GM12878 (cell line): Measurements from ENCODE around the gene RAC2. TPM values are rescaled to one million over a fixed set of nuclear protein-coding genes. Genes with fewer than 3 reads are reported as not detected.

Experiments
- EP300 ChIP-seq, 2 experiments: fragments of 150-350 bp in 1 of 2; IDR thresholded peaks; 2 replicates each; pipeline ENCODE4 v1.6.1; 2011 to 2012; ENCODE audit warnings: low read depth in 2 of 2, low read length in 2 of 2, borderline replicate concordance in 1 of 2, improper control_type of control experiment in 1 of 2, inconsistent platforms in 1 of 2; ENCODE audit not compliant: control insufficient read depth in 1 of 2
- FOXK2 ChIP-seq: fragments of 450-650 bp; IDR thresholded peaks from 2 replicates; pipeline ENCODE4 v1.6.1; 2017; ENCODE audit warnings: mild to moderate bottlenecking, moderate library complexity
- JUNB ChIP-seq: IDR thresholded peaks from 2 replicates; pipeline ENCODE4 v1.6.1; 2016; ENCODE audit warnings: antibody characterized with exemption, mild to moderate bottlenecking
- KAT2A ChIP-seq: conservative IDR thresholded peaks from 2 replicates; pipeline ENCODE4 v1.6.1; 2011; ENCODE audit warnings: low read depth, low read length; ENCODE audit not compliant: control insufficient read depth
- MAX ChIP-seq: IDR thresholded peaks from 2 replicates; pipeline ENCODE4 v1.6.1; 2012; ENCODE audit warnings: low read depth, low read length, improper control_type of control experiment
- NFYB ChIP-seq: IDR thresholded peaks from 2 replicates; pipeline ENCODE4 v1.6.1; 2011; ENCODE audit warnings: low read depth, mild to moderate bottlenecking, low read length, improper control_type of control experiment, moderate library complexity; ENCODE audit not compliant: insufficient read depth
- SMARCA5 ChIP-seq: fragments of 450-650 bp; IDR thresholded peaks from 2 replicates; pipeline ENCODE4 v1.6.1; 2017; ENCODE audit warnings: mild to moderate bottlenecking
- SPI1 ChIP-seq: IDR thresholded peaks from 2 replicates; pipeline ENCODE4 v1.6.1; 2011; ENCODE audit warnings: low read depth, mild to moderate bottlenecking, low read length, moderate library complexity, borderline replicate concordance; ENCODE audit not compliant: insufficient read depth
- polyA plus RNA-seq, 11 experiments: library from polyadenylated mRNA; depleted of rRNA in 4 of 11; unstranded in 6 of 11; stranded (reverse) in 5 of 11; fragments of >200 nt; fragmentation: Nextera tagmentation in 4 of 11; fragmentation: Illumina TruSeq in 1 of 11; extraction: Ambion mirVana in 4 of 11; extraction: Trizol in 1 of 11; gene quantifications; 1 replicate in 1 of 11; 2 replicates in 10 of 11; pipeline versions ENCODE4 v1.2.1 to v1.2.3, GENCODE V29; 2011 to 2016; ENCODE audit warnings: inconsistent platforms in 2 of 11, missing spikeins in 2 of 11, low read depth in 1 of 11
- total RNA-seq, 4 experiments: library from RNA; depleted of rRNA in 3 of 4; stranded (reverse); fragments of >200 nt in 3 of 4; fragmentation: Illumina TruSeq in 1 of 4; extraction: Trizol in 1 of 4; gene quantifications; 2 replicates each; pipeline versions ENCODE4 v1.2.1 to v1.2.3, GENCODE V29; 2013 to 2021
- TF ChIP-seq, protein P1 (sequence below): fragments of 450-650 bp; IDR thresholded peaks from 2 replicates; pipeline ENCODE4 v1.6.1; 2016; ENCODE audit warnings: mild to moderate bottlenecking, moderate library complexity, borderline replicate concordance
- TF ChIP-seq, protein P2 (sequence below): IDR thresholded peaks from 2 replicates; pipeline ENCODE4 v1.6.1; 2011; ENCODE audit warnings: borderline replicate concordance, low read depth, mild to moderate bottlenecking, moderate library complexity, mixed read lengths, low read length; ENCODE audit not compliant: insufficient read depth; ENCODE audit errors: extremely low read length
- TF ChIP-seq, protein P3 (sequence below): IDR thresholded peaks from 2 replicates; pipeline ENCODE4 v1.6.1; 2012; ENCODE audit warnings: low read depth, low read length, improper control_type of control experiment
- TF ChIP-seq, protein P4 (sequence below): fragments of 450-650 bp; formaldehyde crosslinking; IDR thresholded peaks from 2 replicates; pipeline ENCODE4 v1.5.0; 2022; ENCODE audit warnings: mild to moderate bottlenecking, missing genetic modification characterization
- TF ChIP-seq, protein P5 (sequence below), 3 experiments: IDR thresholded peaks in 2 of 3; conservative IDR thresholded peaks in 1 of 3; 2 replicates each; pipeline ENCODE4 v1.5.1; 2011; ENCODE audit warnings: low read depth in 3 of 3, low read length in 3 of 3, mild to moderate bottlenecking in 3 of 3, control low read depth in 2 of 3, moderate library complexity in 2 of 3, inconsistent platforms in 1 of 3, mixed read lengths in 1 of 3; ENCODE audit not compliant: control insufficient read depth in 2 of 3, insufficient read depth in 1 of 3; ENCODE audit errors: extremely low read depth in 1 of 3

Gene RAC2
- total and polyA plus RNA-seq, 10 of the 15 experiments (the other 5 are each of a cell fraction or from before 2014, with no cell fraction given) = 102 to 386 (median 304) TPM

GRCh38 chr22:37199103-37199759 lies 44.8 kb downstream of the RAC2 start (continued):
- TF ChIP-seq, protein P1, sequence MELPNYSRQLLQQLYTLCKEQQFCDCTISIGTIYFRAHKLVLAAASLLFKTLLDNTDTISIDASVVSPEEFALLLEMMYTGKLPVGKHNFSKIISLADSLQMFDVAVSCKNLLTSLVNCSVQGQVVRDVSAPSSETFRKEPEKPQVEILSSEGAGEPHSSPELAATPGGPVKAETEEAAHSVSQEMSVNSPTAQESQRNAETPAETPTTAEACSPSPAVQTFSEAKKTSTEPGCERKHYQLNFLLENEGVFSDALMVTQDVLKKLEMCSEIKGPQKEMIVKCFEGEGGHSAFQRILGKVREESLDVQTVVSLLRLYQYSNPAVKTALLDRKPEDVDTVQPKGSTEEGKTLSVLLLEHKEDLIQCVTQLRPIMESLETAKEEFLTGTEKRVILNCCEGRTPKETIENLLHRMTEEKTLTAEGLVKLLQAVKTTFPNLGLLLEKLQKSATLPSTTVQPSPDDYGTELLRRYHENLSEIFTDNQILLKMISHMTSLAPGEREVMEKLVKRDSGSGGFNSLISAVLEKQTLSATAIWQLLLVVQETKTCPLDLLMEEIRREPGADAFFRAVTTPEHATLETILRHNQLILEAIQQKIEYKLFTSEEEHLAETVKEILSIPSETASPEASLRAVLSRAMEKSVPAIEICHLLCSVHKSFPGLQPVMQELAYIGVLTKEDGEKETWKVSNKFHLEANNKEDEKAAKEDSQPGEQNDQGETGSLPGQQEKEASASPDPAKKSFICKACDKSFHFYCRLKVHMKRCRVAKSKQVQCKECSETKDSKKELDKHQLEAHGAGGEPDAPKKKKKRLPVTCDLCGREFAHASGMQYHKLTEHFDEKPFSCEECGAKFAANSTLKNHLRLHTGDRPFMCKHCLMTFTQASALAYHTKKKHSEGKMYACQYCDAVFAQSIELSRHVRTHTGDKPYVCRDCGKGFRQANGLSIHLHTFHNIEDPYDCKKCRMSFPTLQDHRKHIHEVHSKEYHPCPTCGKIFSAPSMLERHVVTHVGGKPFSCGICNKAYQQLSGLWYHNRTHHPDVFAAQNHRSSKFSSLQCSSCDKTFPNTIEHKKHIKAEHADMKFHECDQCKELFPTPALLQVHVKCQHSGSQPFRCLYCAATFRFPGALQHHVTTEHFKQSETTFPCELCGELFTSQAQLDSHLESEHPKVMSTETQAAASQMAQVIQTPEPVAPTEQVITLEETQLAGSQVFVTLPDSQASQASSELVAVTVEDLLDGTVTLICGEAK = peak; percentile 59
- no peak for TF ChIP-seq FOXK2
- TF ChIP-seq, protein P2, sequence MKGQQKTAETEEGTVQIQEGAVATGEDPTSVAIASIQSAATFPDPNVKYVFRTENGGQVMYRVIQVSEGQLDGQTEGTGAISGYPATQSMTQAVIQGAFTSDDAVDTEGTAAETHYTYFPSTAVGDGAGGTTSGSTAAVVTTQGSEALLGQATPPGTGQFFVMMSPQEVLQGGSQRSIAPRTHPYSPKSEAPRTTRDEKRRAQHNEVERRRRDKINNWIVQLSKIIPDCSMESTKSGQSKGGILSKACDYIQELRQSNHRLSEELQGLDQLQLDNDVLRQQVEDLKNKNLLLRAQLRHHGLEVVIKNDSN = no peak
- TF ChIP-seq KAT2A = no peak
- TF ChIP-seq SPI1 = no peak; the same call in 1 of the 2 replicates
- TF ChIP-seq, protein P3, sequence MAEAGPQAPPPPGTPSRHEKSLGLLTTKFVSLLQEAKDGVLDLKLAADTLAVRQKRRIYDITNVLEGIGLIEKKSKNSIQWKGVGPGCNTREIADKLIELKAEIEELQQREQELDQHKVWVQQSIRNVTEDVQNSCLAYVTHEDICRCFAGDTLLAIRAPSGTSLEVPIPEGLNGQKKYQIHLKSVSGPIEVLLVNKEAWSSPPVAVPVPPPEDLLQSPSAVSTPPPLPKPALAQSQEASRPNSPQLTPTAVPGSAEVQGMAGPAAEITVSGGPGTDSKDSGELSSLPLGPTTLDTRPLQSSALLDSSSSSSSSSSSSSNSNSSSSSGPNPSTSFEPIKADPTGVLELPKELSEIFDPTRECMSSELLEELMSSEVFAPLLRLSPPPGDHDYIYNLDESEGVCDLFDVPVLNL = no peak
- peak; percentile 67; the same call in 1 of the 2 replicates for TF ChIP-seq MAX
- TF ChIP-seq SMARCA5 = peak; percentile 94; the same call in 1 of the 2 replicates
- no peak for TF ChIP-seq NFYB
- no peak for TF ChIP-seq EP300 (IDR thresholded peaks at IDR 0.05; ENCODE audit: borderline replicate concordance in 1 of 2, control insufficient read depth in 1 of 2, low read depth in 2 of 2, low read length in 2 of 2)
- TF ChIP-seq, protein P4, sequence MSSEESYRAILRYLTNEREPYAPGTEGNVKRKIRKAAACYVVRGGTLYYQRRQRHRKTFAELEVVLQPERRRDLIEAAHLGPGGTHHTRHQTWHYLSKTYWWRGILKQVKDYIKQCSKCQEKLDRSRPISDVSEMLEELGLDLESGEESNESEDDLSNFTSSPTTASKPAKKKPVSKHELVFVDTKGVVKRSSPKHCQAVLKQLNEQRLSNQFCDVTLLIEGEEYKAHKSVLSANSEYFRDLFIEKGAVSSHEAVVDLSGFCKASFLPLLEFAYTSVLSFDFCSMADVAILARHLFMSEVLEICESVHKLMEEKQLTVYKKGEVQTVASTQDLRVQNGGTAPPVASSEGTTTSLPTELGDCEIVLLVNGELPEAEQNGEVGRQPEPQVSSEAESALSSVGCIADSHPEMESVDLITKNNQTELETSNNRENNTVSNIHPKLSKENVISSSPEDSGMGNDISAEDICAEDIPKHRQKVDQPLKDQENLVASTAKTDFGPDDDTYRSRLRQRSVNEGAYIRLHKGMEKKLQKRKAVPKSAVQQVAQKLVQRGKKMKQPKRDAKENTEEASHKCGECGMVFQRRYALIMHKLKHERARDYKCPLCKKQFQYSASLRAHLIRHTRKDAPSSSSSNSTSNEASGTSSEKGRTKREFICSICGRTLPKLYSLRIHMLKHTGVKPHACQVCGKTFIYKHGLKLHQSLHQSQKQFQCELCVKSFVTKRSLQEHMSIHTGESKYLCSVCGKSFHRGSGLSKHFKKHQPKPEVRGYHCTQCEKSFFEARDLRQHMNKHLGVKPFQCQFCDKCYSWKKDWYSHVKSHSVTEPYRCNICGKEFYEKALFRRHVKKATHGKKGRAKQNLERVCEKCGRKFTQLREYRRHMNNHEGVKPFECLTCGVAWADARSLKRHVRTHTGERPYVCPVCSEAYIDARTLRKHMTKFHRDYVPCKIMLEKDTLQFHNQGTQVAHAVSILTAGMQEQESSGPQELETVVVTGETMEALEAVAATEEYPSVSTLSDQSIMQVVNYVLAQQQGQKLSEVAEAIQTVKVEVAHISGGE (CRISPR knock-in tag) = no peak
- TF ChIP-seq JUNB = no peak
- TF ChIP-seq, protein P5, sequence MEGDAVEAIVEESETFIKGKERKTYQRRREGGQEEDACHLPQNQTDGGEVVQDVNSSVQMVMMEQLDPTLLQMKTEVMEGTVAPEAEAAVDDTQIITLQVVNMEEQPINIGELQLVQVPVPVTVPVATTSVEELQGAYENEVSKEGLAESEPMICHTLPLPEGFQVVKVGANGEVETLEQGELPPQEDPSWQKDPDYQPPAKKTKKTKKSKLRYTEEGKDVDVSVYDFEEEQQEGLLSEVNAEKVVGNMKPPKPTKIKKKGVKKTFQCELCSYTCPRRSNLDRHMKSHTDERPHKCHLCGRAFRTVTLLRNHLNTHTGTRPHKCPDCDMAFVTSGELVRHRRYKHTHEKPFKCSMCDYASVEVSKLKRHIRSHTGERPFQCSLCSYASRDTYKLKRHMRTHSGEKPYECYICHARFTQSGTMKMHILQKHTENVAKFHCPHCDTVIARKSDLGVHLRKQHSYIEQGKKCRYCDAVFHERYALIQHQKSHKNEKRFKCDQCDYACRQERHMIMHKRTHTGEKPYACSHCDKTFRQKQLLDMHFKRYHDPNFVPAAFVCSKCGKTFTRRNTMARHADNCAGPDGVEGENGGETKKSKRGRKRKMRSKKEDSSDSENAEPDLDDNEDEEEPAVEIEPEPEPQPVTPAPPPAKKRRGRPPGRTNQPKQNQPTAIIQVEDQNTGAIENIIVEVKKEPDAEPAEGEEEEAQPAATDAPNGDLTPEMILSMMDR (IDR thresholded peaks at IDR 0.05 in 2 of 3, conservative IDR thresholded peaks at IDR 0.05 in 1 of 3; ENCODE audit: control insufficient read depth in 2 of 3, extremely low read depth in 1 of 3, insufficient read depth in 1 of 3, low read depth in 3 of 3, low read length in 3 of 3) = peak; percentile 91 to 95 (median 93)
